H1 (cell line): ENCODE data around the gene COCH. TPM values are rescaled to one million over a fixed set of nuclear protein-coding genes. Genes with fewer than 3 reads are reported as not detected.

Experiments used
- CTBP2 ChIP-seq: IDR thresholded peaks from 2 replicates; pipeline ENCODE4 v1.7.0; 2011; ENCODE audit warnings: borderline replicate concordance, mild to moderate bottlenecking, moderate library complexity, mixed read lengths, low read length; ENCODE audit not compliant: insufficient read depth, insufficient read length
- RBBP5 ChIP-seq: IDR thresholded peaks from 2 replicates; pipeline ENCODE4 v1.7.1; 2012; ENCODE audit warnings: low read depth, mild to moderate bottlenecking, inconsistent platforms, low read length, moderate library complexity, borderline replicate concordance
- polyA plus RNA-seq, 7 experiments: library from polyadenylated mRNA; depleted of rRNA in 3 of 7; stranded (reverse) in 5 of 7; unstranded in 2 of 7; fragments of >200 nt in 5 of 7; fragments of 200-250 nt in 2 of 7; gene quantifications; 1 replicate in 5 of 7; 2 replicates in 1 of 7; 4 replicates in 1 of 7; pipeline versions ENCODE4 v1.2.1 to v1.2.3, GENCODE V29; 2011 to 2013; ENCODE audit warnings: missing spikeins in 2 of 7, mixed read lengths in 2 of 7
- total RNA-seq: library from RNA; stranded (reverse); fragmentation: NEBNext Ultra II Directional; extraction: Animal tissue kit (Norgen Biotek cat#: 25700); gene quantifications from 2 replicates; pipeline ENCODE4 v1.2.1, GENCODE V29; 2021
- TF ChIP-seq, protein P1 (sequence below): IDR thresholded peaks from 2 replicates; pipeline ENCODE4 v1.6.1; 2011; ENCODE audit warnings: low read length, improper control_type of control experiment

The COCH gene
- total and polyA plus RNA-seq, 2 of the 8 experiments (the other 6 are each of a cell fraction or from before 2014, with no cell fraction given): 12.9 to 30.8 TPM

- TF ChIP-seq, protein P1, sequence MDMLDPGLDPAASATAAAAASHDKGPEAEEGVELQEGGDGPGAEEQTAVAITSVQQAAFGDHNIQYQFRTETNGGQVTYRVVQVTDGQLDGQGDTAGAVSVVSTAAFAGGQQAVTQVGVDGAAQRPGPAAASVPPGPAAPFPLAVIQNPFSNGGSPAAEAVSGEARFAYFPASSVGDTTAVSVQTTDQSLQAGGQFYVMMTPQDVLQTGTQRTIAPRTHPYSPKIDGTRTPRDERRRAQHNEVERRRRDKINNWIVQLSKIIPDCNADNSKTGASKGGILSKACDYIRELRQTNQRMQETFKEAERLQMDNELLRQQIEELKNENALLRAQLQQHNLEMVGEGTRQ: no peak
- no peak for TF ChIP-seq CTBP2
- TF ChIP-seq RBBP5: no peak
Measured at GRCh38 chr14:30907659-30908057, 33.3 kb downstream of the COCH start (continued).
